Measurements from ENCODE around the gene CCDC50.

Gene CCDC50

GRCh38 chr3:191383124-191383523 lies 53.9 kb downstream of the CCDC50 start:
- no peak for DNase-seq

DNA sequence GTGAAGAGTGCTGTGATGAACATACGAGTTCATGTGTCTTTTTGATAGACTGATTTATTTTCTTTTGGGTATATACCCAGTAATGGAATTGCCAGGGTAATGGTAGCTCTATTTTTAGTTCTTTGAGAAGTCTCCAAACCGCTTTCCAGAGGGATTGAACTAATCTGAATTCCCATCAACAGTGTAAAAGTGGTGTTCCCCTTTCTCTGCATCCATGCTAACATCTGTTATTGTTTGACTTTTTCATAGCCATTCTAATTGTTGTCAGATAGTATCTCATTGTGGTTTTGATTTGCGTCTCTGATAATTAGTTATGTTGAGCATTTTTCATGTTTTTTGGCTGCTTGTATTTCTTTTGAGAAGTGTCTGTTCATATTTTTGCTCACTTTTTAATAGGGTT lies 55.9 kb downstream of the CCDC50 start:
- no peak for DNase-seq

- no peak for DNase-seq
Observed at GRCh38 chr3:191387441-191388077, 58.4 kb downstream of the CCDC50 start.

- DNase-seq, result no peak
Observed at GRCh38 chr3:191388823-191389222, 59.6 kb downstream of the CCDC50 start.

DNA sequence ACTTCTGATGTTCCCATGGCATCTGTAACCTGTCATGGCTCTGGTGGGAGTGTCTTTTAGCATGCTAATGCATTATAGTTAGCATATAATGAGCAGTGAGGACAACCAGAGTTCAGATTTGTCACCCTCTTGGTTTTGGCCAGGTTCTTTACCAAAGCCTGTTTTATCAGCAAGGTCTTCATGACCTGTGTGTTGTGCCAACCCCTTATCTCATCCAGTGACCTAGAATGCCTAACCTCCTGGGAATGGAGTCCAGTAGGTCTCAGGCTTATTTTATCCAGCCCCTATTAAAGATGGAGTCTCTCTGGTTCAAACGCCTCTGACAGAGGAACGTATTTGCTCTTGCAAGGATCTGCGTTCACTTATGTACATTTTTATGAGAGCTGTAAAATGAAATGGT lies 61.4 kb downstream of the CCDC50 start:
- DNase-seq, result no peak

GRCh38 chr3:191391861-191392808 lies 62.9 kb downstream of the CCDC50 start:
- DNase-seq, result no peak

GRCh38 chr3:191393146-191393545 lies 64.0 kb downstream of the CCDC50 start:
- DNase-seq, result no peak

- no peak for DNase-seq
Observed at GRCh38 chr3:191397771-191398170, 68.6 kb downstream of the CCDC50 start.

- DNase-seq, result no peak
Observed at GRCh38 chr3:191398607-191399006, 69.4 kb downstream of the CCDC50 start.

GRCh38 chr3:191399918-191400317 lies 70.7 kb downstream of the CCDC50 start:
- no peak for DNase-seq

- no peak for DNase-seq
Observed at GRCh38 chr3:191401775-191402357, 72.7 kb downstream of the CCDC50 start.

GRCh38 chr3:191409791-191410359 lies 80.7 kb downstream of the CCDC50 start:
- no peak for DNase-seq

DNA sequence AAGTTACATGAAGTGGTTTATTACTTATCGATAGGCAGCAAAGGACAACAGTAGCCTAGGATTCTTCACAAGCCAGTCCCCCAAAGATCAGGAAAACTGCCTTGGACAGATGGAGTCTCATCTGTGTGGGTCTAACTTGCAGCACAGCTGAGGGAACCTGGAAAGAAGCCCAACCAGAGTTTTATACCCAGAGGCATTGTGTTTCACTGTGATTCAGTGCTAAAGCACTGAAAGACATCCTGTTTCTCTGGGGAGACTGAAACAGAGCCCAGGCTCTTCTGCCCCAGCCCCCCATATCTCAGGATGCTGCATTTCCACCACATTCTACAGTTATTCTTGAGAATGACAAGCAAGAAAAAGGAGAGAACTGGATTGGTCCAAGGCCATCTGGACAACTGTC lies 83.6 kb downstream of the CCDC50 start:
- no peak for DNase-seq

GRCh38 chr3:191414286-191414685 lies 85.1 kb downstream of the CCDC50 start:
- no peak for DNase-seq

- no peak for DNase-seq
Observed at GRCh38 chr3:191414732-191415131, 85.5 kb downstream of the CCDC50 start.

- no peak for DNase-seq
Observed at GRCh38 chr3:191415566-191415965, 86.4 kb downstream of the CCDC50 start.

GRCh38 chr3:191417457-191417729 lies 88.2 kb downstream of the CCDC50 start:
- no peak for DNase-seq

- no peak for DNase-seq
Observed at GRCh38 chr3:191420771-191421170, 91.6 kb downstream of the CCDC50 start.

GRCh38 chr3:191424881-191425280 lies 95.7 kb downstream of the CCDC50 start:
- no peak for DNase-seq

- no peak for DNase-seq
Observed at GRCh38 chr3:191425322-191425734, 96.1 kb downstream of the CCDC50 start.

GRCh38 chr3:191426311-191426710 lies 97.1 kb downstream of the CCDC50 start:
- DNase-seq, result no peak

DNA sequence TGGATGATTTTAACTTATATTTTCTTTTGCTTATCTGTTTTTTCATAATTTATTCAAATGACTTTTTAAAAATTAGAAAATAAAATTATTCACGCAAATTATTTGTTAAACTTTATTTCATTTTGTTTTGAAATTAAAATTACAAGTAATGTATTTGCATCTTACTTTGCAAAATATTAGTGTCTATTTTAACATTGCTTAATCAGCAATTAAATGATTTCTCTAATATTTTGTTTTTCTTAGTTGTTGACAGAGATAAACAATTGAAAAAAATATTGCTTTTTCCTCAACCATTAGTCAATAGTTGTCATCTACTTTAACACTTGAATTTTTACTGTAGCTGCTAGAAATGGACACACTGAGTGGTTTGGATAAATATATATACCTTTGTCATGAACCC lies 99.0 kb downstream of the CCDC50 start:
- no peak for DNase-seq

DNA sequence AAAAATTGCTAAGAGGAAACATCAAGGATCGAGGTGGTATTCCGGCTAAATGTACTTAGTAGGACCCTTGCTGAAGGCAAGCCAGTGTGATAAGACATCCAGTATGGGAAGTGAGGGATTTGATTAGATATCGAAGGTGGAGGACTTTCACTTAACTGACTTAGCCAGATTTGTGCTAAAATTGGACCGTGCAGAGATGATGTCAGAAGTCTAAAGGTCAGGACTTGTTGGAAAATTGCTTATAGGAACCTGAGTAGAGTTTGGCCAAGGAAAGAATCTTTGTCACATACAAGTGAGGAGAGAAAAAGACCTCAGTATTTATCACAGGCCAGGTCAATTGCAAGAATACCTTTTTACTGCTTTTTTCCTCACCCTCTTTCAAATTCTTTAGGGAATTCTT lies 100.9 kb downstream of the CCDC50 start:
- no peak for DNase-seq
